ENCODE results near the gene ZDHHC7. TPM values are rescaled to one million over a fixed set of nuclear protein-coding genes. Genes with fewer than 3 reads are reported as not detected.

The ZDHHC7 gene
- total RNA-seq, 1 donor from 2014 or later = 53.4 TPM

- peaks cover 2% of the 10 kb centered on the region for H3K36me3 ChIP-seq (ENCODE audit: control insufficient read depth, insufficient read depth, low read length)
- no peak for TF ChIP-seq CTCF (IDR thresholded peaks at IDR 0.05; ENCODE audit: insufficient read depth, low read length, poor library complexity, severe bottlenecking)
- DNase-seq (ENCODE audit: low read depth) = no peak
- H3K4me3 ChIP-seq (ENCODE audit: low read depth, low read length) = no peak overlapping the region
- H3K27me3 ChIP-seq (ENCODE audit: control insufficient read depth, insufficient read depth, low read length) = no peaks in the 10 kb centered on the region
These were observed 18.6 kb downstream of the ZDHHC7 start for GRCh38 chr16:84992717-84993075.

GRCh38 chr16:84990782-84991181, 20.6 kb downstream of the ZDHHC7 start:
- no peak for DNase-seq (ENCODE audit: low read depth)
- no peak for TF ChIP-seq CTCF (IDR thresholded peaks at IDR 0.05; ENCODE audit: insufficient read depth, low read length, poor library complexity, severe bottlenecking)
- Histone ChIP-seq H3K4me3 (ENCODE audit: low read depth, low read length) (no peak overlapping the region), H3K27me3 (ENCODE audit: control insufficient read depth, insufficient read depth, low read length) (no peaks in the 10 kb centered on the region), H3K36me3 (ENCODE audit: control insufficient read depth, insufficient read depth, low read length) (peaks cover 2% of the 10 kb centered on the region)

GRCh38 chr16:84989749-84990620, 21.4 kb downstream of the ZDHHC7 start:
- no peak for TF ChIP-seq CTCF (IDR thresholded peaks at IDR 0.05; ENCODE audit: insufficient read depth, low read length, poor library complexity, severe bottlenecking)
- H3K27me3 ChIP-seq (ENCODE audit: control insufficient read depth, insufficient read depth, low read length) = no peaks in the 10 kb centered on the region
- no peak overlapping the region for H3K4me3 ChIP-seq (ENCODE audit: low read depth, low read length)
- peaks cover 2% of the 10 kb centered on the region for H3K36me3 ChIP-seq (ENCODE audit: control insufficient read depth, insufficient read depth, low read length)
- no peak for DNase-seq (ENCODE audit: low read depth)

- Histone ChIP-seq H3K4me3 (ENCODE audit: low read depth, low read length) (no peak overlapping the region), H3K36me3 (ENCODE audit: control insufficient read depth, insufficient read depth, low read length) (peaks cover 2% of the 10 kb centered on the region), H3K27me3 (ENCODE audit: control insufficient read depth, insufficient read depth, low read length) (no peaks in the 10 kb centered on the region)
- TF ChIP-seq CTCF (IDR thresholded peaks at IDR 0.05; ENCODE audit: insufficient read depth, low read length, poor library complexity, severe bottlenecking) = no peak
- no peak for DNase-seq (ENCODE audit: low read depth)
These were observed 22.8 kb downstream of the ZDHHC7 start for GRCh38 chr16:84988328-84989080.

GRCh38 chr16:84986879-84987278, 24.5 kb downstream of the ZDHHC7 start:
- no peak for DNase-seq (ENCODE audit: low read depth)
- H3K27me3 ChIP-seq (ENCODE audit: control insufficient read depth, insufficient read depth, low read length) = no peaks in the 10 kb centered on the region
- TF ChIP-seq CTCF (IDR thresholded peaks at IDR 0.05; ENCODE audit: insufficient read depth, low read length, poor library complexity, severe bottlenecking) = no peak
- peaks cover 2% of the 10 kb centered on the region for H3K36me3 ChIP-seq (ENCODE audit: control insufficient read depth, insufficient read depth, low read length)
- no peak overlapping the region for H3K4me3 ChIP-seq (ENCODE audit: low read depth, low read length)

Measured in kidney epithelial cell (primary cell).